ENCODE measurements around the gene MCC.
A peak's percentile ranks its signal among the peaks of the same experiment; 100 is the strongest.

The MCC gene

GRCh38 chr5:113115061-113115460 is 373.2 kb downstream of the MCC start:
- DNase-seq (ENCODE audit: low read depth in 2 of 2): no peak

- no peak for DNase-seq (ENCODE audit: low read depth in 2 of 2)
These were observed 373.7 kb downstream of the MCC start for GRCh38 chr5:113114559-113114958.

GRCh38 chr5:113112435-113112834 is 375.8 kb downstream of the MCC start:
- DNase-seq (ENCODE audit: low read depth in 2 of 2): peak; percentile 10 to 15

GRCh38 chr5:113110117-113110516 is 378.1 kb downstream of the MCC start:
- DNase-seq (ENCODE audit: low read depth in 2 of 2): no peak

- no peak for DNase-seq (ENCODE audit: low read depth in 2 of 2)
These were observed 378.9 kb downstream of the MCC start for GRCh38 chr5:113109344-113109743.

- DNase-seq (ENCODE audit: low read depth in 2 of 2): no peak
These were observed 379.8 kb downstream of the MCC start for GRCh38 chr5:113108485-113108884.

- DNase-seq (ENCODE audit: low read depth in 2 of 2): no peak
These were observed 381.4 kb downstream of the MCC start for GRCh38 chr5:113106821-113107220.

GRCh38 chr5:113105693-113106280 is 382.5 kb downstream of the MCC start:
- DNase-seq (ENCODE audit: low read depth in 2 of 2): no peak

GRCh38 chr5:113103330-113103729 is 384.9 kb downstream of the MCC start:
- DNase-seq (ENCODE audit: low read depth in 2 of 2): no peak

GRCh38 chr5:113102121-113102531 is 386.1 kb downstream of the MCC start:
- DNase-seq (ENCODE audit: low read depth in 2 of 2): no peak

- DNase-seq (ENCODE audit: low read depth in 2 of 2): no peak
These were observed 387.3 kb downstream of the MCC start for GRCh38 chr5:113100981-113101380.

GRCh38 chr5:113099822-113100221 is 388.4 kb downstream of the MCC start:
- no peak for DNase-seq (ENCODE audit: low read depth in 2 of 2)

- no peak for DNase-seq (ENCODE audit: low read depth in 2 of 2)
These were observed 389.9 kb downstream of the MCC start for GRCh38 chr5:113098378-113098777.

- DNase-seq (ENCODE audit: low read depth in 2 of 2): no peak
These were observed 392.4 kb downstream of the MCC start for GRCh38 chr5:113095831-113096230.

GRCh38 chr5:113093558-113093957 is 394.7 kb downstream of the MCC start:
- DNase-seq (ENCODE audit: low read depth in 2 of 2): no peak

GRCh38 chr5:113092683-113093082 is 395.6 kb downstream of the MCC start:
- DNase-seq (ENCODE audit: low read depth in 2 of 2): no peak

- no peak for DNase-seq (ENCODE audit: low read depth in 2 of 2)
These were observed 396.6 kb downstream of the MCC start for GRCh38 chr5:113091622-113092021.

GRCh38 chr5:113090336-113091106 is 397.7 kb downstream of the MCC start:
- DNase-seq (ENCODE audit: low read depth in 2 of 2): no peak

GRCh38 chr5:113089653-113090335 is 398.5 kb downstream of the MCC start:
- no peak for DNase-seq (ENCODE audit: low read depth in 2 of 2)

- DNase-seq (ENCODE audit: low read depth in 2 of 2): no peak
These were observed 400.2 kb downstream of the MCC start for GRCh38 chr5:113087976-113088514.

- DNase-seq (ENCODE audit: low read depth in 2 of 2): no peak
These were observed 402.3 kb downstream of the MCC start for GRCh38 chr5:113085880-113086409.

GRCh38 chr5:113085084-113085414 is 403.2 kb downstream of the MCC start:
- no peak for DNase-seq (ENCODE audit: low read depth in 2 of 2)

All from fibroblast of skin of left quadriceps (primary cell).